RWPE1 (cell line): ENCODE data around the gene GNAQ.

ENCODE experiments used
- CTCF ChIA-PET: fragments of 350-600 bp; sonication (Branson Sonifier 250); formaldehyde crosslinking; extraction: SDS; loops from one replicate; lab custom pipeline; 2021; lab: Yijun Ruan, JAX
- POLR2A ChIA-PET: fragments of 400-600 bp; formaldehyde crosslinking; extraction: SDS; loops from one replicate; lab custom pipeline; 2020; ENCODE audit warnings: antibody characterized with exemption; ENCODE audit not compliant: low non-redundant PET; lab: Yijun Ruan, JAX
- DNase-seq: peaks from one replicate; pipeline ENCODE4 v3.0.0; 2012; ENCODE audit warnings: low spot score
- H3K27ac ChIP-seq: fragments of 450-650 bp; 2 replicates; pipeline ENCODE4 v1.5.1; 2017
- TF ChIP-seq, protein P1 (sequence below): fragments of 450-650 bp; conservative IDR thresholded peaks from 2 replicates; pipeline ENCODE4 v1.5.1; 2017; ENCODE audit warnings: low read depth, mild to moderate bottlenecking

GNAQ gene

GRCh38 chr9:77983320-77983662 lies 48.3 kb downstream of the GNAQ start:
- H3K27ac ChIP-seq = no peak overlapping the region
- TF ChIP-seq, protein P1, sequence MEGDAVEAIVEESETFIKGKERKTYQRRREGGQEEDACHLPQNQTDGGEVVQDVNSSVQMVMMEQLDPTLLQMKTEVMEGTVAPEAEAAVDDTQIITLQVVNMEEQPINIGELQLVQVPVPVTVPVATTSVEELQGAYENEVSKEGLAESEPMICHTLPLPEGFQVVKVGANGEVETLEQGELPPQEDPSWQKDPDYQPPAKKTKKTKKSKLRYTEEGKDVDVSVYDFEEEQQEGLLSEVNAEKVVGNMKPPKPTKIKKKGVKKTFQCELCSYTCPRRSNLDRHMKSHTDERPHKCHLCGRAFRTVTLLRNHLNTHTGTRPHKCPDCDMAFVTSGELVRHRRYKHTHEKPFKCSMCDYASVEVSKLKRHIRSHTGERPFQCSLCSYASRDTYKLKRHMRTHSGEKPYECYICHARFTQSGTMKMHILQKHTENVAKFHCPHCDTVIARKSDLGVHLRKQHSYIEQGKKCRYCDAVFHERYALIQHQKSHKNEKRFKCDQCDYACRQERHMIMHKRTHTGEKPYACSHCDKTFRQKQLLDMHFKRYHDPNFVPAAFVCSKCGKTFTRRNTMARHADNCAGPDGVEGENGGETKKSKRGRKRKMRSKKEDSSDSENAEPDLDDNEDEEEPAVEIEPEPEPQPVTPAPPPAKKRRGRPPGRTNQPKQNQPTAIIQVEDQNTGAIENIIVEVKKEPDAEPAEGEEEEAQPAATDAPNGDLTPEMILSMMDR = no peak
- ChIA-PET POLR2A (no interaction called here), CTCF (interaction anchor here (0.6 kb wide), 1 partner anchor 281 kb away, joined by 4 read pairs; no protein-coding TSS in a partner anchor)
- no peak for DNase-seq

DNA sequence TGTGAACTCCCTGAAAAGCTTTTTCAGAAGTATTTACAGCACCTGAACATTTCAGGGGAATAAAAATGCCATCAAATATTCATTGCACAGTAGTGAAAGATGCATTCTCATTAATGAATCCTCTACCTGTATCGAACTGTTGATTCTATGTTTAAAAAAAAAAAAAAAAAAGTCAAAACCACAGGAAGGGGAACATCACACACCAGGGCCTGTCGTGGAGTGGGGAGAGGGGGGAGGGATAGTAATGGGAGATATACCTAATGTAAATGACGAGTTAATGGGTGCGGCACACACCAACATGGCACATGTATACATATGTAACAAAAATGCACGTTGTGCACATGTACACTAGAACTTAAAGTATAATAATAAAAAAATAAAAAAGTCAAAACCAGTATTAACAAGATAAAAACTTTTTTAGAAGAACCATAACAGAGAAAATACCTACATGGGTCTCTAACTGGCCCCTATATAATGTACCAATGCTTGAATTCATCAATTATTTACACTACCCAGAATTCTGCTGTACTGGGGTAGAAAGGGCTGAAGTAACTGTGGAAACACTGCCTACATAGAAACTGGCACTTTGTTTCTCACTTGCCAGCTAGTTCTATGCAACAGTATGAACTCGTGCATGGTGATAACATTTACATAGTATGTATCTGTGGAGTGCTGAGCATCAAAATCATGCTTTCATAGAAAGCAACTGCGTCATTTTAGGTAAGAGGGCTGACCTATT lies 48.9 kb downstream of the GNAQ start:
- ChIA-PET POLR2A (no interaction called here), CTCF (interaction anchor here (0.6 kb wide), 1 partner anchor 282 kb away, joined by 4 read pairs; no protein-coding TSS in a partner anchor)
- TF ChIP-seq, protein P1 = no peak
- no peak overlapping the region for H3K27ac ChIP-seq
- DNase-seq = no peak

GRCh38 chr9:77981907-77982306 lies 49.7 kb downstream of the GNAQ start:
- ChIA-PET CTCF (no interaction called here), POLR2A (no interaction called here)
- TF ChIP-seq, protein P1 = no peak
- no peak for DNase-seq
- H3K27ac ChIP-seq = no peak overlapping the region

DNA sequence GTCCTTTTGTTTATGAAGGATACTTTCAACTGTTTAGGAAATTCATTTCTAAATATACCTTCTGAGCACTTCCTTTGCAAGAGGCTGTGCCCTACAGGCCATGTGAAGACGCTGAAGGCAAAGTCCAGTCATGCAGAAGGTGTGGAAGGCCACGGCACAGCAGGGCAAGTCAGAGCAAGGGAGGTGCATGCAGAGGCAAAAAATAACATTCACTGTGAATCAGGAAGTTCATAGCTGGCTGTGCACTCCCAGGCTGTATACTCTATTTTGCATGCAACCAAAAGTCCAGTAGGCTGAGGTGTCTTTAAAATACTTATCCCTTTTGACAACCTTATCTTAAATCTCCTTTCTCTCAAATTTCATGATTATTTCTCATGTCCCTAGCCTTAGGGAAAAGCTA lies 50.3 kb downstream of the GNAQ start:
- H3K27ac ChIP-seq = peak overlapping the region; percentile 75
- DNase-seq = peak; percentile 69
- ChIA-PET POLR2A (no interaction called here), CTCF (interaction anchor here (0.6 kb wide), 1 partner anchor 201 kb away, joined by 7 read pairs; no protein-coding TSS in a partner anchor)
- TF ChIP-seq, protein P1 = no peak

GRCh38 chr9:77980622-77981021 lies 51.0 kb downstream of the GNAQ start:
- ChIA-PET POLR2A (no interaction called here), CTCF (interaction anchor here (0.6 to 0.7 kb wide), 4 partner anchors 10 to 259 kb away, joined by 3 to 7 read pairs (median 4); no protein-coding TSS in a partner anchor)
- no peak for DNase-seq
- TF ChIP-seq, protein P1 = no peak
- no peak overlapping the region for H3K27ac ChIP-seq

DNA sequence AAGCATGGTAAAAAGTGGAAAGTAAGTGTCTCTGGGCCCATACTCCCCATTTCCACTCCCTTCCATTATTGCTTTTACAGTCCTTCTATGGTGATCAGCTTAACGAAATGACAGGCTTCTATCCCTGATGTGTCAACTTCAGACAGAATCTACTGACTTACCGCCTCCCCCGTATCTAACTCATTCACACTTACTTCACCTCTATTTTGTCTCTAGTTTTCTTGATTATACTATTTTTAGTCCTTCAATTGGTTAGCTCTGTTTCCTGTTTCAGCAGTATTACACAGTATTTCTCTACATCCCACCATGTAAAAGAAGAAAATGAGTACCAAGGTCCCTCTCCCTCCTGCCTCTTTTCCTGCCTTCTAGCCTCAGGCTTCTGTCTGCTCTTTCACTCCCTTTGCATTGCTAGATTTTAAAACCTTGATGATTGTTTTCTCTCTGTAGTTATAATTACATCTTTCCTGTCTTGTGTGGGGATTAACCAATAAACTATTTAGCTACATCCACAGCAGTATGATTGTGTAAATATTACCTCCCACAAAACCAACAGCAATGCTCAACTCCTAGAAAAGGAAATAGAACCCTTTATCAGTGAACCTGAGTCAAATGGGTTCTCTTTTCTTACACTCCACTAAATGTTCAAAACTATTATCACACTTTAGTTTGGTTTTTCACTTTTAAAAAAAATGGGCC lies 53.4 kb downstream of the GNAQ start:
- TF ChIP-seq, protein P1 = no peak
- CTCF ChIA-PET = interaction anchor here (0.6 kb wide), 2 partner anchors 166 to 626 kb away, joined by 3 read pairs; no protein-coding TSS in a partner anchor
- DNase-seq = no peak
- H3K27ac ChIP-seq = no peak overlapping the region
- POLR2A ChIA-PET = no interaction called here
